Activated naive CD4-positive, alpha-beta T cell treated with anti-CD3 and anti-CD28 coated beads, Interleukin-2, amount 10 ng/mL, durations not matched to agents 7 days and 5 days (primary cell): ENCODE data around the gene TSACC.

Experiments
- CTCF ChIA-PET: fragments of 350-600 bp; sonication (Branson Sonifier 250); formaldehyde crosslinking; loops from one replicate; lab custom pipeline; 2021; ENCODE audit warnings: antibody characterized with exemption; lab: Charles Lee
- DNase-seq: peaks from one replicate; pipeline ENCODE4 v3.0.0-alpha.2; 2020
- H3K27ac Mint-ChIP-seq: one replicate; pipeline ENCODE4 v1.8.0; 2021; ENCODE audit warnings: mild to moderate bottlenecking, moderate library complexity, mixed read lengths
- H3K27me3 Mint-ChIP-seq: one replicate; pipeline ENCODE4 v1.8.0; 2021; ENCODE audit warnings: mild to moderate bottlenecking, mixed read lengths
- H3K36me3 Mint-ChIP-seq: one replicate; pipeline ENCODE4 v1.8.0; 2021; ENCODE audit warnings: mixed read lengths
- H3K4me1 Mint-ChIP-seq: one replicate; pipeline ENCODE4 v1.8.0; 2021; ENCODE audit warnings: mixed read lengths
- H3K4me3 Mint-ChIP-seq: one replicate; pipeline ENCODE4 v1.8.0; 2021; ENCODE audit warnings: mild to moderate bottlenecking, moderate library complexity, mixed read lengths
- H3K9me3 Mint-ChIP-seq: one replicate; pipeline ENCODE4 v1.8.0; 2021; ENCODE audit warnings: mixed read lengths

Gene TSACC

GRCh38 chr1:156372265-156372586, 33.9 kb downstream of the TSACC start:
- CTCF ChIA-PET, result interaction anchor here (2.6 to 5.5 kb wide), 2 partner anchors 13 to 74 kb away, joined by 9 to 39 read pairs; no protein-coding TSS in a partner anchor
- DNase-seq, result no peak
- Mint-ChIP-seq H3K27me3 (peaks cover 88% of the 10 kb centered on the region), H3K9me3 (no peaks in the 10 kb centered on the region), H3K36me3 (no peaks in the 10 kb centered on the region), H3K4me3 (no peak overlapping the region), H3K4me1 (peaks cover 3% of the 10 kb centered on the region), H3K27ac (no peak overlapping the region)

GRCh38 chr1:156372876-156373275, 34.5 kb downstream of the TSACC start:
- CTCF ChIA-PET, result interaction anchor here (0.8 to 5.5 kb wide), 3 partner anchors 12 to 73 kb away, joined by 3 to 39 read pairs (median 9); no protein-coding TSS in a partner anchor
- Mint-ChIP-seq H3K27me3 (peaks cover 88% of the 10 kb centered on the region), H3K4me3 (no peak overlapping the region), H3K27ac (no peak overlapping the region), H3K9me3 (no peaks in the 10 kb centered on the region), H3K36me3 (no peaks in the 10 kb centered on the region), H3K4me1 (peaks cover 3% of the 10 kb centered on the region)
- no peak for DNase-seq

DNA sequence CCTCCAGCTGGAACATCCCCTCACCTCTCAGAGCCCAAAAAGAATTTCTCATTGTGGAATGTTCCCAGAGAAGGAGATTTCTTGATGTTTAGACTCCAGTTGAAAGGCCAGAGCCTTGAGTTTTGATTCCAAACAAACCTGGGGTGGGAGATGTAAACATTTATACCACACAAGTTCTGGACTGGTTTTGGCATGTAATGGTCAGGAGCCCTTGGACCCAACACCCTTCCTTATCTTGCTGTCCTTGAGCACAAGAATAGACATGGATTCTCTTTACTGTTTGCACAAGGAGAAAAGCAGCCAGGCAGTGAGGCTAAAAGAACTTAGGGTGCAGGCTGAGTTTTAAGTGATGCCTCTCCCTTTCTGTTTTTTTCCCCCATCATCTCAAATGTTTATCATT, 35.2 kb downstream of the TSACC start:
- H3K27me3 Mint-ChIP-seq, result peaks cover 88% of the 10 kb centered on the region
- CTCF ChIA-PET, result interaction anchor here (0.5 to 5.5 kb wide), 2 partner anchors 12 to 181 kb away, joined by 3 to 39 read pairs; no protein-coding TSS in a partner anchor
- no peak overlapping the region for H3K27ac Mint-ChIP-seq
- no peak overlapping the region for H3K4me3 Mint-ChIP-seq
- H3K4me1 Mint-ChIP-seq, result peaks cover 3% of the 10 kb centered on the region
- no peaks in the 10 kb centered on the region for H3K9me3 Mint-ChIP-seq
- DNase-seq, result no peak
- no peaks in the 10 kb centered on the region for H3K36me3 Mint-ChIP-seq

- CTCF ChIA-PET, result interaction anchor here (1.0 to 12.8 kb wide), 3 partner anchors 9 to 73 kb away, joined by 3 to 337 read pairs (median 24); no protein-coding TSS in a partner anchor
- Mint-ChIP-seq H3K4me1 (no peaks in the 10 kb centered on the region), H3K4me3 (no peak overlapping the region), H3K27ac (no peak overlapping the region), H3K9me3 (no peaks in the 10 kb centered on the region), H3K36me3 (no peaks in the 10 kb centered on the region), H3K27me3 (peaks cover 73% of the 10 kb centered on the region)
- no peak for DNase-seq
Measured at GRCh38 chr1:156376146-156376545, 37.8 kb downstream of the TSACC start.

GRCh38 chr1:156376958-156377919, 38.9 kb downstream of the TSACC start:
- Mint-ChIP-seq H3K27ac (no peak overlapping the region), H3K4me3 (no peak overlapping the region), H3K36me3 (no peaks in the 10 kb centered on the region), H3K9me3 (no peaks in the 10 kb centered on the region), H3K27me3 (peaks cover 72% of the 10 kb centered on the region), H3K4me1 (no peaks in the 10 kb centered on the region)
- no peak for DNase-seq
- CTCF ChIA-PET, result interaction anchor here (1.0 to 12.8 kb wide), 4 partner anchors 8 to 72 kb away, joined by 3 to 337 read pairs (median 14); no protein-coding TSS in a partner anchor

DNA sequence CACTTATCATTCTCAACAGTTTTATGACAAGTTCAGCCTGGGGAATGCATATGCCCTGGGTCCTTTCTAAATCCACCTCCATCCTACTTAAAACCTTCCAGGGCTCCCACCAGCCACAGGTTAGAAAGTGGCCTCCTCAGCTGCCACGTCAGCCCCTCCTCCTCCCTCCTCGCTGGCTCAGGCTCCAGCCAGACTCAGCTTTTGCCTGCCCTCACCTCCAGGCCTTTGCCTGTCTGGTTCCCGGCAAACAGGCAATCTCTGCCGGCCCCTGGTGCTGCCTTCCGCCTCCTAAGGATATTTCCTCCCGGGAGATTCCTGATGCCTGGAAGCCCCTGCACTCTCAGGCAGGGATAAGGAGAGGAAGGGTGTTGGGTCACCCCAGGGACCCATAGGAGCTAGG, 40.2 kb downstream of the TSACC start:
- CTCF ChIA-PET, result interaction anchor here (1.0 to 12.8 kb wide), 3 partner anchors 9 to 70 kb away, joined by 3 to 337 read pairs (median 3); partner anchors contain the start of gene RHBG
- no peaks in the 10 kb centered on the region for H3K4me1 Mint-ChIP-seq
- peaks cover 66% of the 10 kb centered on the region for H3K27me3 Mint-ChIP-seq
- no peaks in the 10 kb centered on the region for H3K36me3 Mint-ChIP-seq
- no peak overlapping the region for H3K27ac Mint-ChIP-seq
- DNase-seq, result no peak
- H3K9me3 Mint-ChIP-seq, result no peaks in the 10 kb centered on the region
- no peak overlapping the region for H3K4me3 Mint-ChIP-seq

DNA sequence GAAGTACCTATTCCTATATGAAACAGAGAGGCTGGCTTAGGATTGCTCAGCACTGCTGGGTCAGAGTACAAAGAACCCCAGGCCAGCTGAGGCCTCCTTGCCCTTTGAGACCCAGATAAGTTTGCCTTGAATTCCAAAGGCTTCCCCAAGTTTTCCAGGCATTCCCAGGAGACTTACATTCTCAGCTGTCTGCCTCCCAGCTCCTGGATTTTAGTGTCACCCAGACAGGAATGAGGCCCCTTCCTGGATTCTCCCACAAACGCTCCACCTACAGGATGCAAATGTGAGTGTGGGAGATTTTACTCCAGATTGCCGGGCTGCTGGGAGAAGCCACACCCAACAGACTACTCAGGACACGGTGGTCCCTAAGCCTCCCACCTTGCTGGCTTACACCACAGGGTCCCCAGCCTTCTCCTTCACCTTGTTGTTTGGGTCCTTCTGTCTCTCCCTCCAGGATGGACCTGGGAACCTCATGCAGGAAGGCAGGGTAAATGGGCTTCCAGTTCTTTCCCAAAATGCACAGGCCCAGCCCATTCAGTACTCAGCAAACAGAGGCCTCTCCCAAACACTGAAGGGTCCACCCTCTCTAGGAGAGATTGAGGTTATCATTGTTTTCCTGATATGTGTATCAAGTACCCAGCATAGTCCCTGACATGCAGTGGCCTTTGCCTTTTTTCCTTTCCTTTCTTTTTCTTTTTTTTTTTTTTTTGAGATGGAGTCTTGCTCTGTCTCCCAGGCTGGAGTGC, 41.3 kb downstream of the TSACC start:
- no peaks in the 10 kb centered on the region for H3K9me3 Mint-ChIP-seq
- CTCF ChIA-PET, result interaction anchor here (12.8 kb wide), 1 partner anchor 69 kb away, joined by 337 read pairs; no protein-coding TSS in a partner anchor
- no peaks in the 10 kb centered on the region for H3K36me3 Mint-ChIP-seq
- peaks cover 60% of the 10 kb centered on the region for H3K27me3 Mint-ChIP-seq
- no peak for DNase-seq
- no peaks in the 10 kb centered on the region for H3K4me1 Mint-ChIP-seq
- no peak overlapping the region for H3K27ac Mint-ChIP-seq
- no peak overlapping the region for H3K4me3 Mint-ChIP-seq

GRCh38 chr1:156382561-156382960, 44.2 kb downstream of the TSACC start:
- H3K4me3 Mint-ChIP-seq, result no peak overlapping the region
- H3K4me1 Mint-ChIP-seq, result peaks cover 5% of the 10 kb centered on the region
- H3K36me3 Mint-ChIP-seq, result no peaks in the 10 kb centered on the region
- H3K27ac Mint-ChIP-seq, result no peak overlapping the region
- H3K27me3 Mint-ChIP-seq, result peaks cover 66% of the 10 kb centered on the region
- no peaks in the 10 kb centered on the region for H3K9me3 Mint-ChIP-seq
- no peak for DNase-seq
- CTCF ChIA-PET, result interaction anchor here (0.8 to 12.8 kb wide), 5 partner anchors 26 to 226 kb away, joined by 3 to 337 read pairs (median 4); no protein-coding TSS in a partner anchor

DNA sequence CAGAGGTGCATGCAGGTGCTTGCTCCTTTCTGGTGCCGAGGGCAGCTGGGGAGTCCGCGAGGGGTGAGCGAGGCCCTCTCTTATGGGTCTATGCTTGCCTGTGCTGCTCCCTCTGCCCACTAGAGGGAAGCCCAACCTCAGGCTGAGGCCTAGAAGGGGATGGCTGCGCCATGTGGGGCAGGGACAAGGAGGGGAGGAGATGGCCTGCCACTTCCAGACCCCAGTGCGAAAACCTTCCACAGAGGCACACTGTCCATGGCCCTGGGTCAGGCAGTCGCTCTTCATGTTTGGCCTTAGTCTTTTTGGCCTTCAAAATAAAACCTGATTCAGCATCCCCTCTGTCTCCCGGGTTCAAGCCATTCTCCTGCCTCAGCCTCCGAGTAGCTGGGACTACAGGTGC, 44.7 kb downstream of the TSACC start:
- H3K4me3 Mint-ChIP-seq, result no peak overlapping the region
- no peaks in the 10 kb centered on the region for H3K9me3 Mint-ChIP-seq
- CTCF ChIA-PET, result interaction anchor here (0.8 to 12.8 kb wide), 8 partner anchors 12 to 228 kb away, joined by 3 to 337 read pairs (median 9); partner anchors contain the start of gene RHBG
- H3K36me3 Mint-ChIP-seq, result no peaks in the 10 kb centered on the region
- no peak overlapping the region for H3K27ac Mint-ChIP-seq
- peaks cover 5% of the 10 kb centered on the region for H3K4me1 Mint-ChIP-seq
- DNase-seq, result peak; percentile 72
- peaks cover 66% of the 10 kb centered on the region for H3K27me3 Mint-ChIP-seq

- no peak overlapping the region for H3K27ac Mint-ChIP-seq
- no peaks in the 10 kb centered on the region for H3K9me3 Mint-ChIP-seq
- no peak overlapping the region for H3K4me3 Mint-ChIP-seq
Measured at GRCh38 chr1:156384007-156384406, 45.7 kb downstream of the TSACC start.

GRCh38 chr1:156384658-156385057, 46.3 kb downstream of the TSACC start:
- no peak for DNase-seq
- Mint-ChIP-seq H3K4me3 (no peak overlapping the region), H3K27me3 (peaks cover 68% of the 10 kb centered on the region), H3K36me3 (no peaks in the 10 kb centered on the region), H3K4me1 (peaks cover 5% of the 10 kb centered on the region), H3K9me3 (no peaks in the 10 kb centered on the region), H3K27ac (no peak overlapping the region)
- CTCF ChIA-PET, result interaction anchor here (0.5 to 12.8 kb wide), 21 partner anchors 8 to 243 kb away, joined by 3 to 337 read pairs (median 12); partner anchors contain the start of genes NAXE and RHBG

More at GRCh38 chr1:156384007-156384406, 45.7 kb downstream of the TSACC start:
- DNase-seq, result no peak
- CTCF ChIA-PET, result interaction anchor here (1.2 to 12.8 kb wide), 7 partner anchors 13 to 227 kb away, joined by 4 to 337 read pairs (median 14); partner anchors contain the start of gene RHBG
- H3K4me1 Mint-ChIP-seq, result peaks cover 5% of the 10 kb centered on the region
- peaks cover 66% of the 10 kb centered on the region for H3K27me3 Mint-ChIP-seq
- H3K36me3 Mint-ChIP-seq, result no peaks in the 10 kb centered on the region

- Mint-ChIP-seq H3K9me3 (no peaks in the 10 kb centered on the region), H3K27ac (no peak overlapping the region)
Measured at GRCh38 chr1:156385534-156386031, 47.3 kb downstream of the TSACC start.

GRCh38 chr1:156386134-156386901, 48.0 kb downstream of the TSACC start:
- no peak overlapping the region for H3K27ac Mint-ChIP-seq

More at GRCh38 chr1:156385534-156386031, 47.3 kb downstream of the TSACC start:
- CTCF ChIA-PET, result interaction anchor here (0.6 to 12.8 kb wide), 61 partner anchors 9 to 449 kb away, joined by 3 to 337 read pairs (median 6); partner anchors contain the start of genes HAPLN2, NAXE, RHBG and TTC24
- no peaks in the 10 kb centered on the region for H3K36me3 Mint-ChIP-seq
- H3K4me3 Mint-ChIP-seq, result no peak overlapping the region
- peaks cover 5% of the 10 kb centered on the region for H3K4me1 Mint-ChIP-seq
- DNase-seq, result peak; percentile 84
- H3K27me3 Mint-ChIP-seq, result peaks cover 77% of the 10 kb centered on the region

More at GRCh38 chr1:156386134-156386901, 48.0 kb downstream of the TSACC start:
- H3K9me3 Mint-ChIP-seq, result no peaks in the 10 kb centered on the region
- no peaks in the 10 kb centered on the region for H3K36me3 Mint-ChIP-seq
- peaks cover 5% of the 10 kb centered on the region for H3K4me1 Mint-ChIP-seq
- CTCF ChIA-PET, result interaction anchor here (0.5 to 12.8 kb wide), 61 partner anchors 8 to 262 kb away, joined by 3 to 337 read pairs (median 6); partner anchors contain the start of genes HAPLN2, NAXE, RHBG and TTC24
- H3K4me3 Mint-ChIP-seq, result no peak overlapping the region
- H3K27me3 Mint-ChIP-seq, result peaks cover 82% of the 10 kb centered on the region
- no peak for DNase-seq
